Measurements from ENCODE around the gene ALDH7A1. TPM values are rescaled to one million over a fixed set of nuclear protein-coding genes. Genes with fewer than 3 reads are reported as not detected.

The ALDH7A1 gene
- total RNA-seq (ENCODE audit: low replicate concordance) = 112 and 128 TPM in 2 replicates

- H3K36me3 Mint-ChIP-seq = peaks cover 9% of the 10 kb centered on the region
- H3K79me2 ChIP-seq (ENCODE audit: low read depth) = peaks cover 45% of the 10 kb centered on the region
- peak within 1 kb of the TSS; percentile 88 for H3K27ac ChIP-seq
- H3K4me2 ChIP-seq = peak within 1 kb of the TSS; percentile 90
- peak within 1 kb of the TSS; percentile 89 for H3K4me3 Mint-ChIP-seq
- H3F3A ChIP-seq (ENCODE audit: low read depth) = peaks cover 19% of the 10 kb centered on the region
- peaks cover 21% of the 10 kb centered on the region for H3K36me3 ChIP-seq
- H3K9me3 ChIP-seq (ENCODE audit: low read depth) = no peaks in the 10 kb centered on the region
- H3K27ac Mint-ChIP-seq = peak within 1 kb of the TSS; percentile 98
- peaks cover 3% of the 10 kb centered on the region for H3K27me3 Mint-ChIP-seq (ENCODE audit: insufficient read depth, low read depth)
- H2AFZ ChIP-seq (replicated peaks) = peak within 1 kb of the TSS; percentile 98
- peak within 1 kb of the TSS; percentile 72 for H3K4me3 ChIP-seq
- peaks cover 16% of the 10 kb centered on the region for H4K20me1 ChIP-seq (ENCODE audit: low read depth)
- peaks cover 28% of the 10 kb centered on the region for H3K4me1 Mint-ChIP-seq
- H3K27me3 ChIP-seq = no peaks in the 10 kb centered on the region
- peak; percentile 98 for DNase-seq (ENCODE audit: low spot score)
- TF ChIP-seq CTCF (IDR thresholded peaks at IDR 0.05) (peak; percentile 65), EZH2 (IDR thresholded peaks at IDR 0.05) (no peak)
- peak within 1 kb of the TSS; percentile 29 for H3K9ac ChIP-seq
- no peaks in the 10 kb centered on the region for H3K9me3 Mint-ChIP-seq
- peaks cover 14% of the 10 kb centered on the region for H3K4me1 ChIP-seq
Observed at GRCh38 chr5:126594748-126595485, at the start of gene ALDH7A1. Gene ALDH7A1 (minus strand): TSS chr5:126595219. CDS start chr5:126595198, 21 bp downstream.

- no peak for DNase-seq (ENCODE audit: low spot score)
- no peaks in the 10 kb centered on the region for H3K27me3 ChIP-seq
- H3K36me3 Mint-ChIP-seq = no peaks in the 10 kb centered on the region
Observed at GRCh38 chr5:126641387-126641786, 46.4 kb upstream of the ALDH7A1 start.

GRCh38 chr5:126640866-126641265, 45.8 kb upstream of the ALDH7A1 start:
- no peak overlapping the region for H3K4me2 ChIP-seq
- no peak for TF ChIP-seq CTCF (IDR thresholded peaks at IDR 0.05)
- no peak for TF ChIP-seq EZH2phosphoT487 (IDR thresholded peaks at IDR 0.05)
- no peak for TF ChIP-seq EZH2 (IDR thresholded peaks at IDR 0.05)
- no peaks in the 10 kb centered on the region for H3K4me1 ChIP-seq
- peaks cover 7% of the 10 kb centered on the region for H3K27me3 Mint-ChIP-seq (ENCODE audit: insufficient read depth, low read depth)
- no peak overlapping the region for H3K27ac ChIP-seq
- H3K4me1 Mint-ChIP-seq = no peaks in the 10 kb centered on the region
- DNase-seq (ENCODE audit: low spot score) = no peak
- H3K4me3 Mint-ChIP-seq = no peak overlapping the region
- H3F3A ChIP-seq (ENCODE audit: low read depth) = no peaks in the 10 kb centered on the region
- H3K4me3 ChIP-seq = no peak overlapping the region
- H2AFZ ChIP-seq (replicated peaks) = no peak overlapping the region
- no peaks in the 10 kb centered on the region for H3K27me3 ChIP-seq
- no peak overlapping the region for H3K9ac ChIP-seq
- no peaks in the 10 kb centered on the region for H3K36me3 Mint-ChIP-seq
- no peak overlapping the region for H3K27ac Mint-ChIP-seq
- H3K36me3 ChIP-seq = no peaks in the 10 kb centered on the region
- H4K20me1 ChIP-seq (ENCODE audit: low read depth) = no peaks in the 10 kb centered on the region
- peaks cover 7% of the 10 kb centered on the region for H3K9me3 Mint-ChIP-seq
- no peaks in the 10 kb centered on the region for H3K79me2 ChIP-seq (ENCODE audit: low read depth)
- peaks cover 11% of the 10 kb centered on the region for H3K9me3 ChIP-seq (ENCODE audit: low read depth)

More at GRCh38 chr5:126641387-126641786, 46.4 kb upstream of the ALDH7A1 start:
- H2AFZ ChIP-seq (replicated peaks) = peak overlapping the region; percentile 10
- no peaks in the 10 kb centered on the region for H4K20me1 ChIP-seq (ENCODE audit: low read depth)
- H3F3A ChIP-seq (ENCODE audit: low read depth) = no peaks in the 10 kb centered on the region
- no peak overlapping the region for H3K27ac Mint-ChIP-seq
- no peak for TF ChIP-seq EZH2phosphoT487 (IDR thresholded peaks at IDR 0.05)
- no peak for TF ChIP-seq CTCF (IDR thresholded peaks at IDR 0.05)
- no peak for TF ChIP-seq EZH2 (IDR thresholded peaks at IDR 0.05)
- no peak overlapping the region for H3K4me3 Mint-ChIP-seq
- no peak overlapping the region for H3K4me2 ChIP-seq
- H3K27me3 Mint-ChIP-seq (ENCODE audit: insufficient read depth, low read depth) = peaks cover 7% of the 10 kb centered on the region
- H3K9ac ChIP-seq = no peak overlapping the region
- no peaks in the 10 kb centered on the region for H3K79me2 ChIP-seq (ENCODE audit: low read depth)
- H3K4me3 ChIP-seq = no peak overlapping the region
- H3K4me1 ChIP-seq = no peaks in the 10 kb centered on the region
- H3K27ac ChIP-seq = no peak overlapping the region
- peaks cover 7% of the 10 kb centered on the region for H3K9me3 Mint-ChIP-seq
- no peaks in the 10 kb centered on the region for H3K36me3 ChIP-seq
- peaks cover 11% of the 10 kb centered on the region for H3K9me3 ChIP-seq (ENCODE audit: low read depth)
- no peaks in the 10 kb centered on the region for H3K4me1 Mint-ChIP-seq

All from neural progenitor cell (in vitro differentiated cells).